GM18499 (cell line): ENCODE results near the gene DDX23.
"Not testable (repeated sequence)": the region's sequence is repeated elsewhere in the genome, so short reads cannot be mapped to it uniquely, and the experiment has no call there.

Experiments
- ATAC-seq: cut with Tn5 transposase; IDR thresholded peaks from one replicate; pipeline ENCODE4 v1.9.1; 2021; ENCODE audit warnings: moderate number of reproducible peaks; ENCODE audit not compliant: insufficient read depth, unreplicated experiment

Gene DDX23

GRCh38 chr12:48851883-48852733 lies at the start of gene DDX23:
Gene DDX23 (minus strand): TSS chr12:48852163. CDS start chr12:48845782, 6,381 bp downstream.
- peak; percentile 62 for ATAC-seq

DNA sequence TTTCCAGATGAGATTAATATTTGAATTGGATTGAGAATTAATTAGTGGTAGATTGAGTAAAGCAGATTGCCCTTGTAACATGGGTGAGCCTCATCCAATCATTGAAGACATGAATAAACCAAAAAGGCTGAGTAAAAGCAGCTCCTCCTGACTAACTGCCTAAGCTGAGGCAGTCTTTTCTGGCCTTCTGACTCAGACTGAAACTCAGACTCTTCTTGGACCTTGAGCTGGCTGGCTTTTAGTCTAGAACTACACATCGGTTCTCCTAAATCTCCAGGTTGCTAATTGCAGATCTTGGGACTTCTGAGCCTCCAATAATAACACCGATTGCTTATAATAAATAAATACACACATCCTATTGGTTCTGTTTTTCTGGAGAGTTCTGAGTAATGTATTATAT lies 49.3 kb upstream of the DDX23 start:
- ATAC-seq: no peak

- no peak for ATAC-seq
Measured at GRCh38 chr12:48899651-48900050, 47.7 kb upstream of the DDX23 start.

- ATAC-seq: no peak
Measured at GRCh38 chr12:48894271-48894670, 42.3 kb upstream of the DDX23 start.

DNA sequence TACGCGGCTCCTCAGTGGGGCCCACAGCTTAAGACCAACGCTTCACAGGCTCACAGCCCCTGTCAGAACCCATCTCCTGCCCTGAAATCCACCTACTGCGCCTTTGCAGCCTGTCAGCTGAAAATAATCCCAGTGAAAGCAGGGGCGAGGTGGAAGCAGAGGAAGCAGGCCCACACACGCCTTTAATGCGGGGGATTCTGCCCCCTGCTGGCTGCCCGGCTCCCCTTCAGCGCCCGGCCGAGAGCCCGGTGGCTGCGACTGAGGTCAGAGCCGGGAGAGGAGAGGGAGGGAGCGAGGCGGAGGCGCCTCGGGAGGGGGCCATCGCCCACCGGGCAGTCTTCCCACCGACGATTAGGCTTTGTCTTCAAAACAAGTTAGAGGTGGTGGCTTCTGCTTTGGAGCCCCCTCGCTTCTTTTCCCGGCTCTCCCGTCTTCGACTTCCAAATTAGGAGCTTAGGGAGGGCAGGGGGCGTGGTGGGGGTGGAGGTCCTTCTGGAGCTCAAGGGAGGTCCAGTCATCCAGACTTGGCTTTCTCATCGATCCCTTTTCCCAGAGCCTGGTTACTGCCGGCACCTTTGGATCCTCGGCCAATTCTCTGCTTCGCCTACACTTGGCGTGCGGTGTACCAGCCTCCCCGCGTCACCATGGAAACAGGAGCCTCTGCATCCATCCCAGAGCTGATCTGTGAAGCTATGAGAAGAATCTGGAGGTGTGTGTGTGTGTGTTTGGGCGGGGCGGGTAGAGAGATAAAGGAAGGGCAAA lies 38.9 kb upstream of the DDX23 start:
- ATAC-seq: no peak

- no peak for ATAC-seq
Measured at GRCh38 chr12:48889679-48890078, 37.7 kb upstream of the DDX23 start.

- no peak for ATAC-seq
Measured at GRCh38 chr12:48883305-48884161, 31.6 kb upstream of the DDX23 start.

DNA sequence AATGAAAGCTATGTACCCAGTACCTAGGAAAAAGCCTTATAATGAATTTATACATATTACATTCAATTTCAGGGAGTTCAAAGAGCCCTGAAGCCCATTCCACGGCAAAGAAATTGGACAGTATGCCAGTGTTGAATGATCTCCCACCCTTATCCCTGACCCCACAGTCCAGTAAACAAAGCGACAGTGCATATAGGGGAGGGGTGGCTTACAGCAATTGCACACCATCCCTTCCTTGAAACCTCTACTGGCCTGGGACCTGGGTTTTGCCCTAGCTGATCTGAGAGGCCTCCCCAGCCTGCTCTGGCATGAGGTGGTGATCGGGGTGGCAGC lies 31.0 kb upstream of the DDX23 start:
- no peak for ATAC-seq

DNA sequence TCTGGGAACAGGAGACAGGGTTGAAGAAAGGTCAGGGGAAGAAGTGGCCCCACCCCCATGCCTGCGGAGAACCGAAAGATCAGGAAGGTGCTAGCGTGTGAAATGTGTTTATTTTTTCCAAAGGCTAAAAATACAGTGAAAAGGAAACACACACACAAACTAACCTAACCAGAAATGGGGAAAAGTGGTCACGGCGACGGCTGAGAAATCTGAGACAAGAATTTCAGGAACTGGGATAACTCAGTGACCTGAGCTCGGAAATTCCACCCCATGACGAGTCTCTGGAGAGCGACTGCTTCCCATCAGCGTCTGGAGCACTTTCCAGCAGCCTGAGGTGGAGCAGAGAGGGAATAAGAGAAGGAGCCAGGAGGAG lies 30.3 kb upstream of the DDX23 start:
- no peak for ATAC-seq

GRCh38 chr12:48881686-48882314 lies 29.8 kb upstream of the DDX23 start:
- ATAC-seq: no peak

GRCh38 chr12:48880647-48881046 lies 28.7 kb upstream of the DDX23 start:
- no peak for ATAC-seq

DNA sequence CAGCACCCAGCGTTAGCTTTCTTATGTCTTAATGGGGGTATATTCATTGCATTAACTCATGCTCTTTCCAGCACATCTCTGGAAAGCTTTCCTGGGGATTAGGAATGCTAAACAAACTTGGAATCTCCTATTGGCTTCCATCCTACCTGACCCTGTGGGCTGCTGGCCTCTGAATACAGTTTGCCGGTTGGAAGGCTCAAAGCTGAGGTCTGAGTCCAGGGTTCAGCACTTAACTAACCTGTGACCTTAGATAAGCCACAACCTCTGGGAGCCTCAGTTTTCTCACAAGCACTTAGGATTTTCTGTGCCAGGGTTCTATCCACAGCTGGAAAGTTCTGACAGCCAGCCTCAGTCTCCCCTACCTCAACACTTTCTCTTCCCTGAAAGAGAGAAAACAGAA lies 26.6 kb upstream of the DDX23 start:
- ATAC-seq: no peak

DNA sequence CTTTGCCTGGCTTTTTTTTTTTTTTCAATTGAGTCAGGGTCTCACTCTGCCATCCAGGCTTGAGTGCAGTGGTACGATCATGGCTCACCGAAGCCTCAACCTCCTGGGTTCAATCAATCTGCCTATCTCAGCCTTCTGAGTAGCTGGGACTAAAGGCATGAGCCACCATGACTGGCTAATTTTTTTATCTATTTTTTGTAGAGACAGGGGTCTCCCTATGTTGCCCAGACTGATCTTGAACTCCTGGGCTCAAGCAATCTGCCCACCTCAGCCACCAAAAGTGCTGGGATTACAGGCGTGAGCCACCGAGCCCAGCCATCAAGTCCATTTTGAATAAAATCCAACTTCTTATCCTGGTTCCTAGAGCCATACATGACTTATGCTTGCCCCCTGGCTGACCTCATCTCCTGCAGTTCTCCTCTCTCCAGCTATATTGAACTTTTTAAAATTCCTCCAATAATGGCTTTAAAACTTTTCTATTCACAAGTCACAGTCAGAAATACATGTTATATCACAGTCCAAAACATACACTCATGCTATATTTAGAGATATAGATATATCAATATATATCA lies 24.1 kb upstream of the DDX23 start:
- ATAC-seq: no peak

GRCh38 chr12:48873534-48873933 lies 21.6 kb upstream of the DDX23 start:
- not testable (repeated sequence) for ATAC-seq

GRCh38 chr12:48873096-48873495 lies 21.1 kb upstream of the DDX23 start:
- ATAC-seq: no peak

DNA sequence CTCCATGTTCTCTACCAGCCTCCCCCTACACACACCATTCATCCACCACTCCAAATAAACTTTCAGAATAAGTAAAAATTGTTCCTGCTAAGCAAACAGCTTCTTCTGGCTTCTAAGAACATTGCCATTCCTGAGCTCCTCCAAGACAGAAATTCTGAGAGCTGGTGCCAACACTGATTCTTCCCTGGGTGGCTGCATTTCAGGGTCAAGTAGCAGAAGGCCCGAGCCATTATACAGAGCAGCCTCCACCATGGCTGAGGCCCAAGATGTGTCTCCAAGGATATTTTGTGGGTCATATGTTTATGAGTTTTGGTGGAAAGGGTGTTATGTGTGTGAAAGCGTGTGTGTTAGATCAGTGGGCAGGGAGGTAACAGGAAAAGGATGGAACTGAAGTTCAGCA lies 17.2 kb upstream of the DDX23 start:
- no peak for ATAC-seq

DNA sequence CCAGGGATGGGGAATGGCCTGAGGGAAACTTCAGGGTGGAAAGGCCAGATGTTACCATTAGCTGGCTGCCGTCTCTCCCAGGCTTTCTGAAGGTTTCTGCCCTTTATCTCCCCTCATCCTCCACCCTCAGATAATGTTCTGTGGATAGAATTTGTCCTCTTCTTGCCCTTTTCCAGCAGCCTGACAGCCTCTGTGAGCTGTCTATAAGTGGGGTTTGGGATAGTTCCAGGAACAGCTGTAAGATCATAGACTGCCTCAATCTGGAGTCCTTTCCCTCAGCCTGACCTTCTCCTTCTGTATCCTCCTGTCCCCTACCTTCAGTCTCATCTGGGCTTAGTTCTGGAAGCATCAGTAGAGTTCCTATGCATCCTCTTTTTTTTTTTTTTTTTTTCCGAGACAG lies 16.5 kb upstream of the DDX23 start:
- ATAC-seq: no peak

GRCh38 chr12:48866052-48866711 lies 14.2 kb upstream of the DDX23 start:
- no peak for ATAC-seq

DNA sequence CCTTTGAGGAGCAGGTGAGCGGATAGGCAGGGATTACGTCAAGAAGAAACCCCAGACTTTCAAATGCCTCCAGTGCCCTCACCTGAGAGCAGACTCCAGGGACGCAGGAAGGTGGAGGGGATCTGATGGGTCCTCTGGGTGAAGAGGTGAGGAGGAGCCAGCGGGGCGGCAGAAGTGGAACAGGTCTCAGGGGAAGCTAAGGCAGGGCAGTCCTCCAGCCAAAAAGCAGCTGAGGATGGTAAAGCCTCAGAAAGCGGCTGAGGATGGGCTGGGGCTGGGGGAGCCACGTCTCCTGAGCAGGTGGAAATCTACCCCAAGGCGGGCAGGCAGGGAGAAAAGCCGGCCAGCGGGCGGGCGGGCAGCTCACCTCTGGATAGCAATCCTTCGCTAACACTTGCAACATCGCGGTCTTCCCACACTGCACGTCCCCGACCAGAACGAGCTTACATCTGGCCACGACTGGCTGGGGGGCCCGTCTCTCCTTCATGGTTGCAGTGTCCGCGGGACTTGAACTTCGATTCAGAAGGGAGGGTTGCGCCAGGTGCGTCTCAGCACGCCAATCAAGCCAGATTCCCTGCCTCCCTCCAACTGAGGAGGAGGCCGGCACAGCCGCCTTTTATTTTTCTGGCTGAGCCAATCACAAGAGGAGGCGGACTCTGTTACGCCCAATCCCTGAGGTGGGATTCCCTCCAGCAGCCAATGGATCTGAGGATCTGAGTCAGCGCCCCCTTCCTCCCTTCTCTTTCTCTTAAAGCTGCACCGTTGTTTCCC lies 13.5 kb upstream of the DDX23 start, which contains the start of gene RND1:
RND1 (minus strand) TSS at position 590 of the 771 bp plus-strand sequence; CDS start at position 487, 103 bp downstream.
- ATAC-seq: peak; percentile 73
